Esophagus squamous epithelium (tissue), 5 donors: ENCODE measurements around the gene KCNAB3. TPM values are rescaled to one million over a fixed set of nuclear protein-coding genes. Genes with fewer than 3 reads are reported as not detected.

Experiments used
- DNase-seq: peaks from one replicate; lab custom pipeline; 2025; lab: John Stamatoyannopoulos, UW
- H3K27ac ChIP-seq, 4 donors: fragments of 200-600 bp; sonication (generic); one replicate each; pipeline ENCODE4 v1.5.1; 2016 to 2019; ENCODE audit warnings: mild to moderate bottlenecking in 1 of 4
- H3K27me3 ChIP-seq, 4 donors: fragments of 200-600 bp; sonication (generic); 1 replicate in 3 of 4; 2 replicates in 1 of 4; pipeline versions ENCODE4 v1.5.1 to v1.6.0; 2017 to 2021; ENCODE audit warnings: antibody characterized with exemption in 1 of 4
- H3K36me3 ChIP-seq, 3 donors: fragments of 200-600 bp; sonication (generic); one replicate each; pipeline ENCODE4 v1.5.1; 2016 to 2019
- H3K4me1 ChIP-seq, 3 donors: fragments of 200-600 bp; sonication (generic); one replicate each; pipeline ENCODE4 v1.5.1; 2017 to 2019
- H3K4me3 ChIP-seq, 4 donors: fragments of 200-600 bp; sonication (generic); 1 replicate in 3 of 4; 2 replicates in 1 of 4; pipeline ENCODE4 v1.5.1; 2016 to 2019; ENCODE audit warnings: mild to moderate bottlenecking in 2 of 4, moderate library complexity in 1 of 4
- H3K9me3 ChIP-seq, 3 donors: fragments of 200-600 bp; sonication (generic); one replicate each; pipeline ENCODE4 v1.5.1; 2016 to 2019
- POLR2A ChIP-seq, 4 donors: fragments of 450-650 bp; IDR thresholded peaks; one replicate each; pipeline ENCODE4 v1.6.1; 2017; ENCODE audit warnings: antibody characterized with exemption in 4 of 4, mild to moderate bottlenecking in 4 of 4, moderate library complexity in 3 of 4
- WGBS, 2 donors: methylation state at CpG; one replicate each; pipeline ENCODE4 v1.1.5; 2018; 5-methylcytosine and 5-hydroxymethylcytosine counted together
- intact Hi-C: fragments of 100-400 bp; cut with DNase I; formaldehyde crosslinking; loops from one replicate; pipeline ENCODE4 v1.15.0; 2022
- total RNA-seq, 4 donors: library from RNA; depleted of rRNA; stranded (reverse); fragments of >200 nt; gene quantifications; one replicate each; pipeline ENCODE4 v1.1.0, GENCODE V29; 2016
- TF ChIP-seq, protein P1 (sequence below), 6 experiments: fragments of 450-650 bp in 4 of 6; fragments of 200-600 bp in 2 of 6; sonication (generic) in 2 of 6; IDR thresholded peaks; one replicate each; pipeline ENCODE4 v1.5.1; 2016 to 2019; ENCODE audit warnings: antibody characterized with exemption in 6 of 6, mild to moderate bottlenecking in 4 of 6, moderate library complexity in 4 of 6
- donor health status: DM: yes; HTN: yes; CAD: no.

The KCNAB3 gene
- total RNA-seq, 4 donors from 2014 or later = 0.95 to 1.1 TPM; not detected in 2

DNA sequence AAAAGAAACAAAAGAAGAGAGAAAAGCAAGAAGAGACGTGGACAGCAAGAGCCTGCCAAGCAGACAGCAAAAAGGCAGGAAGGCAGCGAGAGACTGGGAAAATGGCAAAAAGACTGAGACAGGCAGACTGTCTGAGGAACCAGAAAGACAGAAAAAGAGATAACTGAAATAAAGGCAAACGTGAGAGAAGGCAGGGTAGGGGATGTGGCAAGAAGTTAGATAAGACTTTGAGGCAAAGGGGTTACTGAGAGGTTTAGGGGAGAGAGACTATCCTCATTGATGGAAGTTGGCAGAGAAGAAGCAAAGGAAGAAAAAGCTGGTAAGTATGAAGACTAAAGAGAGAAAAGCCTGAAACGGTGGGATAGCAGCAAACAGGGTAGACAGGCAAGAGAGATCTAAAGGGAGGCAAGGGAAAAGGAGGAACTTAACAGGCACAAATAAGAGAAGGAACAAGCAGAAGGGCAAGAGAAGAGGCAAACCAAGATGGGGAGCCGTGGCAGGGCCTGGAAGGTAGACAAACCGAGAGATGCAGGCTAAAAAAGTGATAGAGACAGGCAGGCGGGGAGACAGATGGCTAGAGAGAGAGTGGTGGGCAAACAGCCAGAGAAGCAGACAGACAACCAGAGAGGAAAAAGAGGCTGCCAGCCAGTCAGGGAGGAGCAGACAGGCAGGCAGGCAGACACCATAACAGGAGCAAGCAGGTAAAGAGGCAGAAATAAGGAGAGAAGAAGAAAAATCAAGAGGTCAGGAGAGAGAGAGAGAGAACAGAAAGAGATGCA lies 48.2 kb downstream of the KCNAB3 start:
- Histone ChIP-seq H3K27me3 (no peaks in the 10 kb centered on the region), H3K4me1 (peaks cover 20 to 55% (median 24%) of the 10 kb centered on the region in 3 donors), H3K36me3 (peaks cover 0 to 39% (median 0%) of the 10 kb centered on the region in 3 donors), H3K27ac (peak overlapping the region in 2 of 4 donors; percentile 13 to 99), H3K4me3 (no peak overlapping the region), H3K9me3 (no peaks in the 10 kb centered on the region)
- intact Hi-C loops = no loop called here
- DNase-seq = no peak
- 44 to 47% methylated on average over 7 of the region's 7 CpGs for WGBS, 2 donors
- TF ChIP-seq POLR2A (IDR thresholded peaks at IDR 0.05) = no peak
- TF ChIP-seq, protein P1, sequence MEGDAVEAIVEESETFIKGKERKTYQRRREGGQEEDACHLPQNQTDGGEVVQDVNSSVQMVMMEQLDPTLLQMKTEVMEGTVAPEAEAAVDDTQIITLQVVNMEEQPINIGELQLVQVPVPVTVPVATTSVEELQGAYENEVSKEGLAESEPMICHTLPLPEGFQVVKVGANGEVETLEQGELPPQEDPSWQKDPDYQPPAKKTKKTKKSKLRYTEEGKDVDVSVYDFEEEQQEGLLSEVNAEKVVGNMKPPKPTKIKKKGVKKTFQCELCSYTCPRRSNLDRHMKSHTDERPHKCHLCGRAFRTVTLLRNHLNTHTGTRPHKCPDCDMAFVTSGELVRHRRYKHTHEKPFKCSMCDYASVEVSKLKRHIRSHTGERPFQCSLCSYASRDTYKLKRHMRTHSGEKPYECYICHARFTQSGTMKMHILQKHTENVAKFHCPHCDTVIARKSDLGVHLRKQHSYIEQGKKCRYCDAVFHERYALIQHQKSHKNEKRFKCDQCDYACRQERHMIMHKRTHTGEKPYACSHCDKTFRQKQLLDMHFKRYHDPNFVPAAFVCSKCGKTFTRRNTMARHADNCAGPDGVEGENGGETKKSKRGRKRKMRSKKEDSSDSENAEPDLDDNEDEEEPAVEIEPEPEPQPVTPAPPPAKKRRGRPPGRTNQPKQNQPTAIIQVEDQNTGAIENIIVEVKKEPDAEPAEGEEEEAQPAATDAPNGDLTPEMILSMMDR (IDR thresholded peaks at IDR 0.05) = no peak

DNA sequence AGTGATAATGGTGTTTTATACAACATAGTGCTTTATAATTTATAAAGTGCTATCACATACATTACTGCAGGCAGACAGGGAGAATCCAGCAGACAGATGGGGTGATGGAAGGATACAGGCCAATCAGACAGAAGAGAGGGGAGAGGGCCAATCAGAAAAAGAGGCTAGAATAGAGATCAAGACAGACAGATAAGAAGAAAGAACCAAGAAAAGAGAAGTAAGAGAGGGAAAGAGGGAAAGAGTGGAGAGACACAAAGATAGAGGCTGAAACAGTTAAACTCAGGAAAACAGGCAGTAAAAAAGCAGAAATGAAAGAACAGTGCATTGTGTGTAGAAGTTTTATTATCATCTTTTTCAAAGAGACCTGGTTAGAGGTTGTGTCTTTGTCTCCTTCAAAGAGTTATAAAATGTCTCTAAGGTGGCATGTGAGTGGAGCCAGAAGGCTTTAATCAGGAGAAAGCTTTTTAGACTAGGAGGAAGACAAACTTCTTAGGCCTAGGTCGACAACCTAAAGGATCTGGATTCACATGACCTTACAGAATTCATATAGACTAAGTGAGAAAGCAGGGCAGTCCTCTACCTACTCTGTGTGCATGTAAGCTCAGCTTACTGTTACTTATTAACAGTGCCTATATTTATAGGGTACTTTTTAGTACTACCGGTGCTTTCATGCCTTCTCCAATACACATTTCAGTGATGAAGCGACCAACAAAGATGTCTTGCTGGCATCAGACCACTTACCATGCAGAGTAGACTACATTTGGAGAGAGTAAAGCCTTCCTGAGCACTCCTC lies 49.4 kb downstream of the KCNAB3 start:
- no peak for DNase-seq
- Histone ChIP-seq H3K4me1 (peaks cover 14 to 44% (median 16%) of the 10 kb centered on the region in 3 donors), H3K9me3 (no peaks in the 10 kb centered on the region), H3K4me3 (no peak overlapping the region), H3K27ac (peak overlapping the region in 1 of 4 donors; percentile 16), H3K36me3 (peaks cover 0 to 44% (median 0%) of the 10 kb centered on the region in 3 donors), H3K27me3 (no peaks in the 10 kb centered on the region)
- intact Hi-C loops = no loop called here
- TF ChIP-seq, protein P1 (IDR thresholded peaks at IDR 0.05) = no peak
- no peak for TF ChIP-seq POLR2A (IDR thresholded peaks at IDR 0.05)
- WGBS, 2 donors = 81 to 90% methylated on average over 3 of the region's 3 CpGs

DNA sequence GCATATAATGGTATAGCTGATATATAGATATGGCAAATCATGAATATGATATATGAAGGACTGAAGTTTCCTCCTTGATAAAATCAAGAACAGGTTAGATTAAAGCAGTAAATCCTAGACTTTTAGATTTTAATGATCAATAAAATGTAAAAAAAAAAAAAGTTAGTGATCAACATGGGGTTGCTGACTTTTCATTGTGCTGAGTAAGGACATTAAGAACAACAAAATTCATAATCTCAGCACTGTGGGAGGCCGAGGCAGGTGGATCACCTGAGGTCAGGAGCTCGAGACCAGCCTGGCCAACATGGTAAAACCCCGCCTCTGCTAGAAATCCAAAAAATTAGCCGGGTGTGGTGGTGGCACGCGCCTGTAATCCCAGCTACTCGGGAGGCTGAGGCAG lies 51.4 kb downstream of the KCNAB3 start:
- Histone ChIP-seq H3K27me3 (no peaks in the 10 kb centered on the region), H3K27ac (no peak overlapping the region), H3K4me1 (peaks cover 12 to 31% (median 14%) of the 10 kb centered on the region in 3 donors), H3K36me3 (peaks cover 0 to 50% (median 0%) of the 10 kb centered on the region in 3 donors), H3K4me3 (no peak overlapping the region), H3K9me3 (no peaks in the 10 kb centered on the region)
- intact Hi-C loops = no loop called here
- whole genome bisulfite sequencing, 2 donors = 88 to 93% methylated on average over 6 to 7 of the region's 7 CpGs
- DNase-seq = no peak
- TF ChIP-seq POLR2A (IDR thresholded peaks at IDR 0.05) = no peak
- TF ChIP-seq, protein P1 (IDR thresholded peaks at IDR 0.05) = no peak

DNA sequence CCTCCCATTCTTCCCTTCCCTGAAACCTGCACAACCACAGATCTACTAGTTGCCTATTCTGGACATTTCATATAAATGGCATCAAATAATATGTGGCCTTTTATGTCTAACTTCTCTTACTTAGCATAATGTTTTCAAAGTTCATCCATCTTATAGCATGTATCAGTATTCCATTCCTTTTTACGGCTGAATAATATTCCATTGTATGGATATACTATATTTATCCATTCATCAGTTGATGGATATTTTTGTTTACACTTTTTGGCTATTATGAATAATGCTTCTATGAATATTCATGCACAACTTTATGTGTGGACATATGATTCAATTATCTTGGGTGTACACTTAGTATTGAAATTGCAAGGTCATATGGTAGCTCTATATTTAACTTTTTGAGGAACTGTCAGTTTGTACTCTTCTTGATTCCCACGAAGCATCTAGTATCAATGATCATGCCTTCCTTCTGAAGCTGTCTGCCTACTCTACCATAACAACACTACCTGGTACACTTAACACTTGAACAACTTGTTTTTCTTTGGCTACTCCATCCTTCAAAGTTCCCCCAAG lies 53.8 kb downstream of the KCNAB3 start:
- WGBS, 2 donors = 81 to 83% methylated on average over 2 of the region's 2 CpGs

More for the DNA sequence above, 53.8 kb downstream of the KCNAB3 start:
- intact Hi-C loops = no loop called here
- Histone ChIP-seq H3K4me3 (no peak overlapping the region), H3K4me1 (peaks cover 0 to 8% (median 0%) of the 10 kb centered on the region in 3 donors), H3K36me3 (peaks cover 0 to 43% (median 0%) of the 10 kb centered on the region in 3 donors), H3K27me3 (no peaks in the 10 kb centered on the region), H3K9me3 (no peaks in the 10 kb centered on the region), H3K27ac (no peak overlapping the region)
- no peak for TF ChIP-seq POLR2A (IDR thresholded peaks at IDR 0.05)
- TF ChIP-seq, protein P1 (IDR thresholded peaks at IDR 0.05) = no peak
- no peak for DNase-seq
